Right lobe of liver (tissue), 6 donors: ENCODE results near the gene ZNF592. TPM values are rescaled to one million over a fixed set of nuclear protein-coding genes. Genes with fewer than 3 reads are reported as not detected.
A peak's percentile ranks its signal among the peaks of the same experiment; 100 is the strongest.
"Not testable (repeated sequence)": the region's sequence is repeated elsewhere in the genome, so short reads cannot be mapped to it uniquely, and the experiment has no call there.

Source experiments
- ATAC-seq, 4 donors: fragments of 200-7000 bp; cut with Tn5 transposase; one replicate each; pipeline ENCODE4 v1.9.1; 2020; ENCODE audit warnings: mild to moderate bottlenecking in 4 of 4, moderate library complexity in 4 of 4
- DNase-seq, 3 donors: peaks; one replicate each; pipeline ENCODE4 v3.0.0-alpha.2; 2020
- H3K27ac ChIP-seq, 3 donors: fragments of 200-600 bp; one replicate each; pipeline ENCODE4 v1.8.0; 2022
- H3K27me3 ChIP-seq, 2 donors: fragments of 200-600 bp; one replicate each; pipeline ENCODE4 v1.8.0; 2022
- H3K36me3 ChIP-seq, 4 donors: fragments of 200-600 bp; sonication (generic) in 1 of 4; one replicate each; pipeline versions ENCODE4 v1.5.1 to v1.8.0; 2017 to 2022; ENCODE audit warnings: control low read depth in 1 of 4
- H3K4me1 ChIP-seq, 4 donors: fragments of 200-600 bp; sonication (generic) in 1 of 4; one replicate each; pipeline versions ENCODE4 v1.5.1 to v1.8.0; 2017 to 2022; ENCODE audit warnings: control low read depth in 1 of 4
- H3K4me3 ChIP-seq, 3 donors: fragments of 200-600 bp; one replicate each; pipeline ENCODE4 v1.8.0; 2022
- H3K9me3 ChIP-seq, 4 donors: fragments of 200-600 bp; sonication (generic) in 1 of 4; one replicate each; pipeline versions ENCODE4 v1.5.1 to v1.8.0; 2017 to 2022; ENCODE audit warnings: control low read depth in 1 of 4
- POLR2A ChIP-seq: fragments of 450-650 bp; IDR thresholded peaks from one replicate; pipeline ENCODE4 v1.6.1; 2017; ENCODE audit warnings: antibody characterized with exemption, mild to moderate bottlenecking
- WGBS: methylation state at CpG from one replicate; pipeline ENCODE4 v1.1.6; 2018; ENCODE audit warnings: low coverage, low lambda C conversion rate; ENCODE audit not compliant: insufficient coverage; ENCODE audit errors: missing lambda C conversion rate; 5-methylcytosine and 5-hydroxymethylcytosine counted together
- intact Hi-C, 2 donors: fragments of 100-400 bp; cut with DNase I; formaldehyde crosslinking; loops; one replicate each; pipeline versions ENCODE4 v1.11.2 to v1.14.1; 2022
- total RNA-seq, 6 experiments: library from RNA; depleted of rRNA in 2 of 6; stranded (reverse); fragments of >200 nt in 2 of 6; fragmentation: NEBNext Ultra II Directional in 3 of 6; extraction: Animal tissue kit (Norgen Biotek cat#: 25700) in 3 of 6; gene quantifications; one replicate each; pipeline versions ENCODE4 v1.1.0 to v1.2.4, GENCODE V29; 2016 to 2023
- TF ChIP-seq, protein P1 (sequence below), 4 donors: fragments of 200-600 bp in 3 of 4; fragments of 450-650 bp in 1 of 4; IDR thresholded peaks; one replicate each; pipeline versions ENCODE4 v1.5.1 to v1.8.0; 2016 to 2022; ENCODE audit warnings: antibody characterized with exemption in 4 of 4, mild to moderate bottlenecking in 2 of 4
- donor health status: DM: no; HTN: yes; CAD: no.
- donor health status: DM: no; HTN: no; CAD: no.
- donor health status: DM: no; HTN: no; CAD: no.
- donor health status: DM: no; HTN: yes; CAD: no.
- donor health status: DM: no; HTN: yes; CAD: no.

Gene ZNF592
- total RNA-seq, 6 experiments from 2014 or later = 10.8 to 13.2 (median 12.1) TPM

DNA sequence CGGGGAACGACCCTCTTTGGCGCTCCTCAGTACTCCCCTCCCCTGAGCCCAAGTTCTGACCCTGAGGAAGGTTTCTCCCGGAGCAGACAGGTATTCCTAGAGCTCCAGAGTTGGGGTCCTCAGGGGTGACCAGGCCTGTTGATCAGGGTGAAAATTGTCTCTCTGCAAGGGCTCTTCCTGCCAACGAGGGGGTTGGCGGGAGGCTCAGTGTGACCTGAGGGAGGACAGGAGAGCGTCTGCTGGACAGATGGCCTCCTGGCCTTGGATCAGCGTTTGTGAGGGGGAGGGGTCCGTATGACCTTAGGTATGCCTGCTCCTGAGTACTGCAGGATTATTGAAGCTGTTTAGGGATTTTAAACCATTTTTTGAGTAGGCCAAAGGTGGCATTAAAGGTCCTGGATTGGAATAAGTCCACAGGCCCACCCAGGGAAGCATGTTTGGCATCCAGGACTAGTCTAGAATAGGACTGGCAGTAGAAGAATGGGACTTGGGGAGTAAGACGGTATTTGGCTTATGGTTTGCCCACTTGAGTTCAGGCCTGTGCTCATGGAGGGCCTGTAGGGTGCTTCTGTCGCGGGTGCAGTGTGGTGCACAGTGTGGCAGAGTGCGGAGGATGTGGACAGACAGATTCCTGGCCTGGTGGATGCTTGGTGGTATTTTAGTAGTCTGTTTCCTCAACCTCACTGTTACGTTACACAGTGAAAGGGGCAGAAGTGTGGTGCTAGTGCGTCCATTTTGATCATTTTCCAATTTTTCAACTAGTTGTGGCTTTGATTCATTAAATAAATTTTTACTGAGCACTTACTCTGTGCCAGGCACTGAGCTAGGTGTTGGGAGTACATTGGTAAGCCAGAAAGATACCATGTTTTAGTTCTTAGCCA lies 959 bp downstream of the ZNF592 start:
- Histone ChIP-seq H3K27ac (peak overlapping the region; percentile 96 to 99 (median 96)), H3K27me3 (no peaks in the 10 kb centered on the region), H3K4me1 (peaks cover 0 to 60% (median 22%) of the 10 kb centered on the region in 4 donors), H3K36me3 (no peaks in the 10 kb centered on the region), H3K4me3 (peak overlapping the region; percentile 77 to 93 (median 82)), H3K9me3 (no peaks in the 10 kb centered on the region)
- TF ChIP-seq, protein P1, sequence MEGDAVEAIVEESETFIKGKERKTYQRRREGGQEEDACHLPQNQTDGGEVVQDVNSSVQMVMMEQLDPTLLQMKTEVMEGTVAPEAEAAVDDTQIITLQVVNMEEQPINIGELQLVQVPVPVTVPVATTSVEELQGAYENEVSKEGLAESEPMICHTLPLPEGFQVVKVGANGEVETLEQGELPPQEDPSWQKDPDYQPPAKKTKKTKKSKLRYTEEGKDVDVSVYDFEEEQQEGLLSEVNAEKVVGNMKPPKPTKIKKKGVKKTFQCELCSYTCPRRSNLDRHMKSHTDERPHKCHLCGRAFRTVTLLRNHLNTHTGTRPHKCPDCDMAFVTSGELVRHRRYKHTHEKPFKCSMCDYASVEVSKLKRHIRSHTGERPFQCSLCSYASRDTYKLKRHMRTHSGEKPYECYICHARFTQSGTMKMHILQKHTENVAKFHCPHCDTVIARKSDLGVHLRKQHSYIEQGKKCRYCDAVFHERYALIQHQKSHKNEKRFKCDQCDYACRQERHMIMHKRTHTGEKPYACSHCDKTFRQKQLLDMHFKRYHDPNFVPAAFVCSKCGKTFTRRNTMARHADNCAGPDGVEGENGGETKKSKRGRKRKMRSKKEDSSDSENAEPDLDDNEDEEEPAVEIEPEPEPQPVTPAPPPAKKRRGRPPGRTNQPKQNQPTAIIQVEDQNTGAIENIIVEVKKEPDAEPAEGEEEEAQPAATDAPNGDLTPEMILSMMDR (IDR thresholded peaks at IDR 0.05) = peak in 1 of 4 donors; percentile 22
- no peak for TF ChIP-seq POLR2A
- whole genome bisulfite sequencing = 0% methylated on average over 11 of the region's 15 CpGs
- peak; percentile 37 to 66 (median 47) for ATAC-seq
- DNase-seq = peak; percentile 65 to 85 (median 83)
- intact Hi-C loops = no loop called here

DNA sequence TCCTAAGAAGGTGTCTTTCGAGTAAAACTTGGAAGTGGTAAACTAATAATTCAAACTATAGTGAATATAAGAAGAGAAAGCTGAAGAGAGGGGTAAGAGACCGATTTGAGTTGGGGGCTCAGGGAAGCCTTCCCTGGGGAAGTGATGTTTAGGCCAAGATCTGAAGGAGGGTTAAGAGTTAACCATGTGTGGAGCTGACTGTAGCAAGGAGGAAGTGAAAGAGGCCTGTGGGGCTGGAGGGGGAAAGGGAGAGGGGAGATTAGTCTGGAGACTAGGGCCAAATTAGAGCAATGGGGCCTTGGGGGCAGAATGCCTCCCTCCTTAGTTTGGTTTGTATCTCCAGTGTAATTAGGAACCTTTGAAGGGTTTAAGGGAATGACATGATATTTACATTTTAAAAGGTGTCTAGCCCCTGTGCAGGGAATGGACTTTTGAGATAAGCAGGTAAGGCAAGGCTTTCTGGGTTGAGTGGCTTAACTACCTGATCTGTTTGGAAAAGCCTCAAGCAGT lies 2.2 kb downstream of the ZNF592 start:
- TF ChIP-seq, protein P1 (IDR thresholded peaks at IDR 0.05) = no peak
- no peak for TF ChIP-seq POLR2A
- no peaks in the 10 kb centered on the region for H3K9me3 ChIP-seq
- H3K4me3 ChIP-seq = peak overlapping the region in 1 of 3 donors; percentile 93
- WGBS = 21% methylated on average over 2 of the region's 2 CpGs
- intact Hi-C loops = no loop called here
- H3K4me1 ChIP-seq = peaks cover 0 to 72% (median 28%) of the 10 kb centered on the region in 4 donors
- DNase-seq = no peak
- H3K27ac ChIP-seq = peak overlapping the region; percentile 43 to 99 (median 96)
- H3K36me3 ChIP-seq = no peaks in the 10 kb centered on the region
- no peak for ATAC-seq
- no peaks in the 10 kb centered on the region for H3K27me3 ChIP-seq

DNA sequence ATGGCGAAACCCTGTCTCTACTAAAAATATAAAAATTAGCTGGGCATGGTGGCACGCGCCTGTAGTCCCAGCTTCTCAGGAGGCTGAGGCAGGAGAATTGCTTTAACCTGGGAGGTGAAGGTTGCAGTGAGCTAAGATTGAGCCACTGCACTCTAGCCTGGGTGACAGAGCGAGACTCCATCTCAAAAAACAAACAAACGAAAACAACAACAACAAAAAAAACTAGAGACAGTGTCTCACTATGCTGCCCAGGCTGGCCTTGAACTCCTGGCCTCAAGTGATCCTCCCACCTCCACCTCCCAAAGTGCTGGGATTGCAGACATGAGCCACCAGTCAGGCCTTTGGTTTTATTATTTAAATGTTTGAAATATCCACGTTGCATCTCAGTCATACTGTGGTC lies 3.3 kb downstream of the ZNF592 start:
- H3K4me3 ChIP-seq, H3K27me3 ChIP-seq, DNase-seq, ATAC-seq, H3K36me3 ChIP-seq, intact Hi-C loops, H3K9me3 ChIP-seq: not testable (repeated sequence)
- peaks cover 0 to 80% (median 34%) of the 10 kb centered on the region in 4 donors for H3K4me1 ChIP-seq
- H3K27ac ChIP-seq = peak overlapping the region in 2 of 3 donors; percentile 81 to 99
- 59% methylated on average over 6 of the region's 6 CpGs for WGBS

DNA sequence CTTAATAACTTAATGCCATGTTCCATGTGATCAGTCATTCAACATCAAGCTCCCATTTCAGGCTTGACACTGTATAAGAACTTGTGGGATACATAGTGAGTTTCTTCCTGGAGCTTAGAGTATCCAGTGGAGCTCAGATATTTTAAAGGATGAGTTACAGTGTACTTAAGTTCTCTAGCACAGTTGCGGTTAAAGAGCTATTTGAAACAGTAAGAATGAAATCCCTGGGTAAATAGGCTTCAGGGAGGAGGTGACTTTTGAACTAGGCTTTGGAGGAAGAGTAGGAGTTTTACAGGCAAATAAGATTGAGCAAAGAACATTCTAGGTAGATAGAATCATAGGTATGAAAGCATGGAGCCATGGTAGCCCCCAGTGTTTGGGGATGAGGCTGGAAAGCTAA lies 3.8 kb downstream of the ZNF592 start:
- ATAC-seq (no peak), DNase-seq (no peak)
- Histone ChIP-seq H3K36me3 (no peaks in the 10 kb centered on the region), H3K9me3 (no peaks in the 10 kb centered on the region), H3K27ac (peak overlapping the region; percentile 74 to 99 (median 81)), H3K4me3 (no peak overlapping the region), H3K27me3 (no peaks in the 10 kb centered on the region), H3K4me1 (peaks cover 0 to 80% (median 37%) of the 10 kb centered on the region in 4 donors)
- intact Hi-C loops = no loop called here
- WGBS = 50% methylated on average over 1 of the region's 1 CpG
- no peak for TF ChIP-seq POLR2A
- TF ChIP-seq, protein P1 (IDR thresholded peaks at IDR 0.05) = no peak

DNA sequence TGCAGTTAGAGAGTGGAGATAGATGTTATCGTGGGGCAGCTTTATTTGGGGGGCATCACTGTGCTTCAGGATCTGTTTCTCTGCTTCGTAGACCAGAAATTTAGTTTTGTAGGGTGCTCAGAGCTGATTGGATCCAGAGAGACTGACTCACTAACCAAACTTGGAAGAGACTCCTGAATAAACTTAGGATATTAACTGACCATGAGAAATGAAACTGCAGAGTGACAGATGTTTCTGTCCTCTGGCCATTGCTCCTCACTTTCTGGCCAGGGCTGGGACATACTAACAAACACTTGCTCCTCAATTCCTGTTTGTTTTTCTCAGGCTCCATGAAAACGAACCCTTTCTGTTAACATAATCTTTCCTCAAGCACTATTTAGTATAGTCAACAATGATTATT lies 4.3 kb downstream of the ZNF592 start:
- H3K4me3 ChIP-seq = no peak overlapping the region
- intact Hi-C loops = no loop called here
- no peak for TF ChIP-seq POLR2A
- TF ChIP-seq, protein P1 (IDR thresholded peaks at IDR 0.05) = no peak
- peaks cover 0 to 83% (median 39%) of the 10 kb centered on the region in 4 donors for H3K4me1 ChIP-seq
- H3K27ac ChIP-seq = peak overlapping the region; percentile 74 to 99 (median 81)
- no peaks in the 10 kb centered on the region for H3K36me3 ChIP-seq
- ATAC-seq = peak; percentile 20 to 47 (median 36)
- 20% methylated on average over 3 of the region's 3 CpGs for WGBS
- no peaks in the 10 kb centered on the region for H3K9me3 ChIP-seq
- H3K27me3 ChIP-seq = no peaks in the 10 kb centered on the region
- peak in 1 of 3 donors; percentile 29 for DNase-seq

DNA sequence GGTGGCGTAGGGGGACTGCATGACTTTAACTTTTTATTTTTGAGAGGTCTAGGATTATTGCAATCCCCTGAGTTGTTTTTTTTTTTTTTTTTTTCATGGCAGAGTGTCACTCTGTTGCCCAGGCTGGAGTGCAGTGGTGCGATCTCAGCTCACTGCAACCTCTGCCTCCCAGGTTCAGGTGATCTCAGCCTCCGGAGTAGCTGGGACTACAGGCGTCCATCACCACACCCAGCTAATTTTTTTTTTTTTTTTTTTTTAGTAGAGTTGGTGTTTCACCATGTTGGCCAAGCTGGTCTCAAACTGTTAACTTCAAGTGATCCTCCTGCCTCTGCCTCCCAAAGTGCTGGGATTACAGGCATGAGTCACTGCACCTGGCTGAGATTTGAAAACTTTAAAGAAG lies 6.5 kb downstream of the ZNF592 start:
- H3K27me3 ChIP-seq, H3K9me3 ChIP-seq, ATAC-seq, H3K36me3 ChIP-seq, H3K4me3 ChIP-seq, DNase-seq, intact Hi-C loops: not testable (repeated sequence)
- Histone ChIP-seq H3K27ac (peak overlapping the region in 2 of 3 donors; percentile 81 to 99), H3K4me1 (peaks cover 0 to 95% (median 48%) of the 10 kb centered on the region in 4 donors)
- WGBS = 49% methylated on average over 4 of the region's 4 CpGs
